GM12891 (cell line): ENCODE data around the gene MARK3.

ENCODE experiments used
- POLR2A ChIP-seq: IDR thresholded peaks from 2 replicates; pipeline ENCODE4 v1.6.1; 2011; ENCODE audit warnings: low read depth, low read length, control low read depth
- POLR2AphosphoS5 ChIP-seq: IDR thresholded peaks from 2 replicates; pipeline ENCODE4 v1.6.1; 2011; ENCODE audit warnings: low read depth, low read length, control low read depth
- TAF1 ChIP-seq: IDR thresholded peaks from 2 replicates; pipeline ENCODE4 v1.6.1; 2011; ENCODE audit warnings: low read depth, low read length, control low read depth

DNA sequence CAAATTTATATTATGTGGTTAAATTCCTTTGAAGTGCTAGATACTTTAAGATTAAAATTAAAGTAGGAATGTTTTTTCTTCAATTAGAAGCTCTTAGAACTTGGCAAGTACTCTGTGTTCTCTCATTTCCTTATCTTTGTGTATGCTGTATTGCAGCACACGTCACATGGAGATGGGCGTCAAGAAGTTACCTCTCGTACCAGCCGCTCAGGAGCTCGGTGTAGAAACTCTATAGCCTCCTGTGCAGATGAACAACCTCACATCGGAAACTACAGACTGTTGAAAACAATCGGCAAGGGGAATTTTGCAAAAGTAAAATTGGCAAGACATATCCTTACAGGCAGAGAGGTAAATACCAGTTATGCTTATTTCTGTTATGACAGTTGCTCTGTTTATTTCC lies 19.7 kb downstream of the MARK3 start:
- TF ChIP-seq POLR2A (no peak), POLR2AphosphoS5 (no peak), TAF1 (no peak)
